ENCODE results near the gene MRPL23. TPM values are rescaled to one million over a fixed set of nuclear protein-coding genes. Genes with fewer than 3 reads are reported as not detected.

The MRPL23 gene
- total RNA-seq, 1 donor from 2014 or later, result 125 TPM

DNA sequence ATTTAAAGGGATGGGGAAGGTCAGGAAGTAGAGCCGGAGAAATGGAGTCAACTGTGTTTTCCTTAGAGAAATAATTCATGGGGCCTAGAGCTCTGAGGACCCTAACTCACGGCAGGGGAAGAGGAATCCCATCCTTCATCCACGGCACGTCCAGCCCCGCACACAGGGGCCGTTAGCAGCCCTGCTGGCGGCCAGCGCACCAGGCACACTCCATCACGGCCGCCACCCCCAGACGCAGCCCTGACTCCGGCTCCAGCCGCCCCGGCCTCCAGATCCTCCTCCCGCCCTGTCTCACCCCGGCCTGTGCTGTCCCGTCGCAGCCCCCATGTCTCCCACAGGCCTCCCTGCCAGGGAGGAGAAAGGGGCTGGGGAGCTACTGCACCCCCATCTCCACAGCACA, 11.2 kb downstream of the MRPL23 start:
- DNase-seq (ENCODE audit: low read depth) (no peak), FAIRE-seq (no peak)
- no peaks in the 10 kb centered on the region for H3K27me3 ChIP-seq (ENCODE audit: control insufficient read depth, insufficient read depth, low read length)
- H3K4me3 ChIP-seq (ENCODE audit: low read depth, low read length), result no peak overlapping the region
- H3K36me3 ChIP-seq (ENCODE audit: control insufficient read depth, insufficient read depth, low read length), result no peaks in the 10 kb centered on the region
- TF ChIP-seq, protein P1, sequence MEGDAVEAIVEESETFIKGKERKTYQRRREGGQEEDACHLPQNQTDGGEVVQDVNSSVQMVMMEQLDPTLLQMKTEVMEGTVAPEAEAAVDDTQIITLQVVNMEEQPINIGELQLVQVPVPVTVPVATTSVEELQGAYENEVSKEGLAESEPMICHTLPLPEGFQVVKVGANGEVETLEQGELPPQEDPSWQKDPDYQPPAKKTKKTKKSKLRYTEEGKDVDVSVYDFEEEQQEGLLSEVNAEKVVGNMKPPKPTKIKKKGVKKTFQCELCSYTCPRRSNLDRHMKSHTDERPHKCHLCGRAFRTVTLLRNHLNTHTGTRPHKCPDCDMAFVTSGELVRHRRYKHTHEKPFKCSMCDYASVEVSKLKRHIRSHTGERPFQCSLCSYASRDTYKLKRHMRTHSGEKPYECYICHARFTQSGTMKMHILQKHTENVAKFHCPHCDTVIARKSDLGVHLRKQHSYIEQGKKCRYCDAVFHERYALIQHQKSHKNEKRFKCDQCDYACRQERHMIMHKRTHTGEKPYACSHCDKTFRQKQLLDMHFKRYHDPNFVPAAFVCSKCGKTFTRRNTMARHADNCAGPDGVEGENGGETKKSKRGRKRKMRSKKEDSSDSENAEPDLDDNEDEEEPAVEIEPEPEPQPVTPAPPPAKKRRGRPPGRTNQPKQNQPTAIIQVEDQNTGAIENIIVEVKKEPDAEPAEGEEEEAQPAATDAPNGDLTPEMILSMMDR (IDR thresholded peaks at IDR 0.05; ENCODE audit: insufficient read depth, low read length, severe bottlenecking), result no peak

DNA sequence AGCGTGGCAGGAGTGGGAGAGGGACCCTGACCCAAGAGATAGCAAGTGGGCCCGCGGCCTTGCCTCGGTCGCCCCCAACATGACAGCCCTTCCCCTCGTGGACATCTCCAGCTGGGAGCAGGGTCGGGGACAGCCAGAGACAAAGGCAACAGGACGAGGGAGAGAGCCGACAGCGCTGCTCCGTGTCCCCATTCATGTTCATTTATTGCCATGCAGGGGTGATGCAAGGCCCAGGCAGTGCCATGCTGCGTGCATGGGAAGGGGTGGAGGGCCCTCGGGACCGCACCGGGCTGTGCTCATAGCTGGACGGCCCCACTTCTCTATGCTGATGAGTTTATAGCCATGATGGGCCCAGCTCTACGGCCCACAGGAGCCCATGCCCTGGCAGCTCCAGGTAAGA, 12.7 kb downstream of the MRPL23 start:
- Histone ChIP-seq H3K27me3 (ENCODE audit: control insufficient read depth, insufficient read depth, low read length) (no peaks in the 10 kb centered on the region), H3K4me3 (ENCODE audit: low read depth, low read length) (no peak overlapping the region), H3K36me3 (ENCODE audit: control insufficient read depth, insufficient read depth, low read length) (no peaks in the 10 kb centered on the region)
- DNase-seq (ENCODE audit: low read depth), result no peak
- no peak for FAIRE-seq
- TF ChIP-seq, protein P1 (IDR thresholded peaks at IDR 0.05; ENCODE audit: insufficient read depth, low read length, severe bottlenecking), result no peak

DNA sequence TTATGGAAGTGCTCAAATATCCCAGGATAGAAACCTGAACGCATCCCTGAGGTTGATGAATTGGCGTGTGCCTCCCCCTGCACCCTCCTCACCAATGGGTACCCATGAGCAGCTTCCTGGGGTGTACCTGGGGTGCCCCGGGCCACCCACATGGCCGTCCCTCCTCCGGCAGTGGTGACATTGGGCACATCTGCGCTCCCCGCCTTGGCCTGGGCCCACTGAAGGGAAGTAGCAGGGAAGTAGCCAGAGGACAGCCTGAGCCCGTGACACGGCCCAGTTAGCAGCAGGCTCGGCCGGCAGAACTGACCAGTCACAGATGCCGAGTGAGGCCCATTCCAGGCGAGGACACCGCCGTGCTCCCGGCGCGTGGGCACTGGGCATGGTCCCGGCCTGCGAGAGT, 16.7 kb downstream of the MRPL23 start:
- FAIRE-seq, result no peak
- TF ChIP-seq, protein P1 (IDR thresholded peaks at IDR 0.05; ENCODE audit: insufficient read depth, low read length, severe bottlenecking), result no peak
- no peak for DNase-seq (ENCODE audit: low read depth)
- Histone ChIP-seq H3K27me3 (ENCODE audit: control insufficient read depth, insufficient read depth, low read length) (no peaks in the 10 kb centered on the region), H3K36me3 (ENCODE audit: control insufficient read depth, insufficient read depth, low read length) (no peaks in the 10 kb centered on the region), H3K4me3 (ENCODE audit: low read depth, low read length) (no peak overlapping the region)

DNA sequence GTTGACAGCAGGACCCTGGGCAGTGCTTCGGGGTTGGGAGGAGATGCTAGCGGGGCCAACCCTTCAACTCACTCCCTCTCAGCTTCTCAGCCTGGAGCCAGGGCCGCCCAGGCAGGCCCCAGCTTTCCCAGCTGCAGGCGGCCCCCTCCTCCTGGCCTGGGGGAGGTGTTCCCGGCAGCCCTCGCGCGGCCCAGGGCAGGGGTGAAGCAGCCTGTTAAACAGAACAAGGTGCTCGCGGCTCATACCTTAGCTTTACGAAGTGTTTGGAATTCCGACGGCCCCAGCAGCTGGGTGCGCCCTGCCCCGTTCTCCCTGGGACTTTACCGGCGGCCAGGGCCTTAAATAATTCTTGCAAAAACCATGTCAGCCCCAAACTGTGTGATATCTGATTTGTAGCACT, 17.2 kb downstream of the MRPL23 start:
- H3K4me3 ChIP-seq (ENCODE audit: low read depth, low read length), result no peak overlapping the region
- no peak for DNase-seq (ENCODE audit: low read depth)
- H3K36me3 ChIP-seq (ENCODE audit: control insufficient read depth, insufficient read depth, low read length), result no peaks in the 10 kb centered on the region
- no peaks in the 10 kb centered on the region for H3K27me3 ChIP-seq (ENCODE audit: control insufficient read depth, insufficient read depth, low read length)
- no peak for FAIRE-seq
- TF ChIP-seq, protein P1 (IDR thresholded peaks at IDR 0.05; ENCODE audit: insufficient read depth, low read length, severe bottlenecking), result no peak

DNA sequence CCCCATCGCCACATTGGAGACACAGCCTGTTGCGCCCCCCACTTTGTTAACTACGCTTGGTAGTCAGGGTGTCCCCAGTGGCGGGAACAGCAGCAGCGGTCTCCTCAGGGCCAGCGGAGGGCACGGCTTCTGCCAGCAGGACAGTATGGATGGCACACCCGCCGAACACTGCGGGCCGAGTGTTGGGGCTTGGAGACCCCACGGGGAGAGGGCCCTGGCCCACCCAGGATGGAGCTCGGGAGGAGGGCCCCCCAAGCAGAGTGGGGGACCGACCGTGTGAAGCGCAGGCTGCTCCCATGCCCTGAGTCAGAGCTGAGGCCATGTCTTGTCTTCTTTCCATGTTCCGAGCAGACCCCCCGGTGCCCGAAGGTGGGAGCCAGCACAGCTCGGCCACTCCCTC, 17.8 kb downstream of the MRPL23 start:
- DNase-seq (ENCODE audit: low read depth) (no peak), FAIRE-seq (no peak)
- no peaks in the 10 kb centered on the region for H3K27me3 ChIP-seq (ENCODE audit: control insufficient read depth, insufficient read depth, low read length)
- no peaks in the 10 kb centered on the region for H3K36me3 ChIP-seq (ENCODE audit: control insufficient read depth, insufficient read depth, low read length)
- no peak overlapping the region for H3K4me3 ChIP-seq (ENCODE audit: low read depth, low read length)
- TF ChIP-seq, protein P1 (IDR thresholded peaks at IDR 0.05; ENCODE audit: insufficient read depth, low read length, severe bottlenecking), result no peak

DNA sequence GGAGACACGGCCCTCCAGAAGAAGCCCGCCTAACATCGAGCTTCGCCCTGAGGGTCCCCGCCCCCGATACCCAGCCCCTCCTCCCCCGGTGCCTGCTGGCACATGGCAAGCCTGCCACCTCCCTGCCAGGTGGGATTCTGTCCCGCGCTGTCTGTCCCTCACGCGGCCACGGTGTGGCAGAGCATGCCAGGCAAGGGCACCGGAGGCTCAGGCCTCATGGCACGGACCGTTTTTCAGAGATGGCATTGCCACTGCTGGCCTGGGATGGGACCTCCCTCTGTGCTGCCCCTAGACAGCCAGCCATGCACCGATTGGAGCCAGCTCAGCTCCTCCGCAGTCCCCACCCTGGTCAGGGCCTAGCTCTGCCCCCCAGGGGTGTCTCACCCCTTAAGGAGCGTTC, 19.4 kb downstream of the MRPL23 start:
- TF ChIP-seq, protein P1 (IDR thresholded peaks at IDR 0.05; ENCODE audit: insufficient read depth, low read length, severe bottlenecking), result no peak
- no peak overlapping the region for H3K4me3 ChIP-seq (ENCODE audit: low read depth, low read length)
- H3K27me3 ChIP-seq (ENCODE audit: control insufficient read depth, insufficient read depth, low read length), result no peaks in the 10 kb centered on the region
- H3K36me3 ChIP-seq (ENCODE audit: control insufficient read depth, insufficient read depth, low read length), result no peaks in the 10 kb centered on the region
- DNase-seq (ENCODE audit: low read depth) (no peak), FAIRE-seq (no peak)
